Lung microvascular endothelial cell (primary cell): ENCODE measurements around the gene CXCR4. TPM values are rescaled to one million over a fixed set of nuclear protein-coding genes. Genes with fewer than 3 reads are reported as not detected.
A peak's percentile ranks its signal among the peaks of the same experiment; 100 is the strongest.
"Not testable (repeated sequence)": the region's sequence is repeated elsewhere in the genome, so short reads cannot be mapped to it uniquely, and the experiment has no call there.

Experiments
- DNase-seq, 2 donors: peaks; one replicate each; pipeline versions ENCODE4 v3.0.0 to v3.0.0-alpha.2; 2010; ENCODE audit warnings: low read depth in 2 of 2
- total RNA-seq: library from RNA; depleted of rRNA; stranded (reverse); fragments of >200 nt; gene quantifications from 2 replicates; pipeline ENCODE4 v1.2.1, GENCODE V29; 2014

Gene CXCR4
- total RNA-seq, 1 donor from 2014 or later: 2.2 TPM

DNA sequence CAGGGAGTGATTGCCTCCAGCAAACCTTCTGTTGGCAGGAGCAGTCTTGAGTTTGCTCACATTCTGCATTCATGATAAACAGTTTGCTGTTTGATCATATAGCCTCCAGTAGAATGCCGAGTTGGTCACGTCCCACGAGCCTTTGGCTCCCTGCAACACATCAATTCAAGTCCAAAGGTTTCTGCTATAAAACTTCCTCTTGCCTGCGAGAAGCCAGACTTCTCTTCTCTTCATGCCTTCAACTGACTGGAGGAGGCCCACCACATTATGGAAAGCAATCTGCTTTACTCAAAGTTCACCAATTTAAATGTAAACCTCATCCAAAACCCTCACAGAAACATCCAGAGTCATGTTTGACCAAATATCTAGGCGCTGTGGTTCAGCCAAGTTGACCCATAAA lies 40.8 kb downstream of the CXCR4 start:
- no peak for DNase-seq

DNA sequence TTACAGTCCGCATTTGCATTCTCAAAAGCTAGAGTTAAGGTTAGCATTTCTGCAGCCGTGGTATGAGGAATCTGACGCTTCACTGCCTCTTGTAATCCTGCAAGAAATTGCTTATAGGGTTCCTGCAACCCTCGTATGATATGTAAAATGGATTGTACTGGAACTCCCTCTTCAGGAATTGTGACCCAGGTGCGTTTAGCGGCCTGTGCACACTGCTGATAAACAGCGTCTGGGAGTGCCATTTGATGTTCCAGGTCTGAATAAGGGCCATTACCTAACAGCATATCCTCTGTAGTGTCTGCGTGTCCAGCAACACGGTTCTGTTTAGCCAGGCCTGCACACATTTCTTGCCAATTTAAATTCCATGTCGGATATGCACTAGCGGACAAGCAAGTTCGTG lies 42.5 kb downstream of the CXCR4 start:
- DNase-seq: no peak

- DNase-seq: no peak
Observed at GRCh38 chr2:136072621-136073020, 45.3 kb downstream of the CXCR4 start.

DNA sequence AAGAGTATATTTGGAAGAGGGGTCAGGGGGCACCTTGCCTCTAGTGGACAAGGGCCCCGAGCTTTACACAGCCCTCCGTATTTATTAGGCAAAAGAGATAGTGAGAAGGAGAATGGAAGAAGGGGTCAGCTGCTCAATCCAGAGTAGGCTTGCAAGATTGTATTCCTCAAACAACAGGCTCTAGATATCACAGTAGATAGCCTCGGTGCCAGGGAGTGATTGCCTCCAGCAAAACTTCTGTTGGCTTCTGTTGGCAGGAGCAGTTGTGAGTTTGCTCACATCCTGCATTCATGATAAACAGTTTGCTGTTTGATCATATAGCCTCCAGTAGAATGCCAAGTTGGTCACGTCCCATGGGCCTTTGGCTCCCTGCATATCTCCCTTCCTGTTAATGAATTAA lies 46.1 kb downstream of the CXCR4 start:
- DNase-seq: not testable (repeated sequence)

- DNase-seq: no peak
Observed at GRCh38 chr2:136070913-136071312, 47.0 kb downstream of the CXCR4 start.

DNA sequence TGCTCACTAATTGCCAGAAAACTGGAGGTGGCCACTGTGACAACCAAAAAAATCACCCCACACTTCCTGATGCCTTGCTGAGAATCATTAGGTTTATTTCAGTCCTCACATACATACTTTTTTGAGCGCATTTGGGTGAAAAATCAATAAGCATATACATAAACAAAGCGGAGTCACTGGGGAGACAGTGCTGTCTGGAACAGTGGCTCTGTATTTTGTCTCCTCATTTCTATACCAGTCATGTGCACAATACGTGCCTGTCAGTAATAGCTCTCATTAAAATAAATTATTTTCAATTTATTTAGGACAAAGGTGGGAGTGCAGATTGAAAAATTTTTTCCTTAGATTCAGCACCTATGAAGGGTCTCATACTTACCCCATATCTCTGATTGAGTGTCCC lies 48.2 kb downstream of the CXCR4 start:
- DNase-seq: no peak

DNA sequence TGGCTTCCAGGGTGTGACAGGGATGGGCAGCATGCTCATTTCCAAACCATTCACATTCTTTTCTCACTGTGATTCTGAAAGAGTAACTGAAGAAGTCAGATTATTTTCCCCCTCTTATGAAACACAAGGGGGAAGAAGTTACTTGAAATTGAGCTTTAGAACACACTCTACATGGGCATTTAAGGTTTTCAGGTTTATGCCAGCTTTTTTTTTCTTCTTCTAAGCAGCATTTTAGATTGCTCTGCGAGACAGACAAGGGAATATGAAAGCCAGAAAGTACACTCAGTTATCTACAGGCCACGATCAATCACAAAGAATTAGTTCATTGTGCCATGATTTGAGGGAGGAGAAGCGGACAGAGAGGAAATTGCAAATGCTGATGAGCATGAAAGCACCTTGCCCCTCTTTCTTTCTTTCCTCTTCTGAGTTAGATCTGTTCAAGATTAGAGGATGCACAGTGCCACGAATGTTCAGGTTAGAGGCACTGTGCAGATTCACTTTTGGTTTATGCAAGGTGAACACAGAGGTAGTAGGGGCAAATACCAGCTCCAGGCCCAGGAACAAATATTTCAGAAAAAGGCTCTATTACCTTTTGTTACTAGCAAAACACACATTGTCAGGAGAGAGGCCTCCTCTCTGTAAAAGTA lies 49.2 kb downstream of the CXCR4 start:
- DNase-seq: no peak

DNA sequence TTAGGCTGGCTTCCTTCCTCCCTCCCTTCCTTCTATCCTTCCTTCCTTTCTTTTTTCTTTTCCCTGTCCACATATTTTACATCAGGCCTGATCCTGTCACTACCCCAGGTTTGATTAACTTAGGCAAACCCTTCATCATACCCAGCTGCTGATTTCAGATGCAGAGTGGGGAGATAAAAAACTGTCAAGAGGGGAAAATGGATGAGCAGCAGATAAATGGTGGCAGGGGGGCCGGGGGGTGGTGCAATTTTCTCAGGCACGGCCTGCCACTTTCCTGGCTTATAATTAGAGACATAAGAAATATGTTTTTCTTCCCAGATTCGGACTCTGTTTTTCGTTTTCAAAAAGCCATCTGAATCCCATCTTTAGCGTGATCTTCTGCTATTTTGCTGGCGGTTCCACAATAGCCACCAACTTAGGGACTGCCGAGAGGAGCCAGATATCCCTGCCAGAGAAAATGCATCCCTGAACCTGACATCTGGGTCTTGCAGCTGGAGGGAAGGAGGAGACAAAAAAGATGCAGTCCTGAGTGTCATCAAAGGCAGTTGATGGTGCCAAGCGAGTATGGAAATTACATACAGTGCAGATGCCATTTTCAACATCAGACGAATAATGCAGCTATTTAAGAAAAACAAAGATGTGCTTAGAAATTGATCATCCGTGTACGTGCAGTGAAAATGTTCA lies 49.9 kb downstream of the CXCR4 start:
- no peak for DNase-seq

- DNase-seq: no peak
Observed at GRCh38 chr2:136067459-136067858, 50.5 kb downstream of the CXCR4 start.

- DNase-seq: no peak
Observed at GRCh38 chr2:136065907-136066306, 52.0 kb downstream of the CXCR4 start.

DNA sequence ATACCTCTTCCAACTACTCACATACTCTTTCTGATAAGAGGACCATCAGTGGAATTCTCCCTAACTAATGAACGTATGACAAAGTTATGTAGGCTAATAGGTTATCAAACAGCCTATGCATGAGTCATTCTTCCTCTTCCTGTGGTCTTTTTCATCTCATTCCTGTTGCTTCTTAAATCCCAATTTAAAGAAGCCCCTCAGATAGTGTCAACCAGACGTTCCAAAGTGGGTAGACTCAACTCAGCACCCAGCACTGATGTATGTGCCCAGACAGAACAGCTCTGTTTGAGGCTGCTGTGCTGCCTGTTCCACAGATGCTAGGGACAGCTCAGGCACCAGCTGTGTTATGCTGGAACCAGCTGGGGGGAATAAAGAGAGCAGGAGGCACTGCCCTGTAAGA lies 52.6 kb downstream of the CXCR4 start:
- DNase-seq: peak in 1 of 2 donors; percentile 11

Other genes with a start within 250 kb of the CXCR4 start
- gene MCM6, start 241.7 kb downstream of the CXCR4 start, total RNA-seq: 7.5 and 11.1 TPM in 2 replicates
- 24.4 and 36.0 TPM in 2 replicates for gene DARS1, start 132.5 kb downstream of the CXCR4 start, total RNA-seq